NCI-H1048 (cell line): ENCODE data around the gene HOXB8.

Experiments used
- DNase-seq: peaks from one replicate; lab custom pipeline; 2025; lab: John Stamatoyannopoulos, UW

HOXB8 gene

GRCh38 chr17:48610282-48611211, 4.5 kb downstream of the HOXB8 start, which contains the start of gene HOXB7:
TSS of gene HOXB7 (minus strand) at chr17:48611017. CDS start at chr17:48610918, 99 bp downstream.
- DNase-seq: no peak

GRCh38 chr17:48609759-48610281, 5.3 kb downstream of the HOXB8 start:
- no peak for DNase-seq

GRCh38 chr17:48609033-48609432, 6.1 kb downstream of the HOXB8 start:
- no peak for DNase-seq

GRCh38 chr17:48608494-48608834, 6.6 kb downstream of the HOXB8 start:
- DNase-seq: no peak

GRCh38 chr17:48606892-48607614, 8.0 kb downstream of the HOXB8 start:
- no peak for DNase-seq

- DNase-seq: no peak
These were observed 8.9 kb downstream of the HOXB8 start for GRCh38 chr17:48605991-48606891.

- no peak for DNase-seq
These were observed 9.6 kb downstream of the HOXB8 start for GRCh38 chr17:48605409-48605919.

- no peak for DNase-seq
These were observed 10.2 kb downstream of the HOXB8 start, which contains the start of gene HOXB6 for GRCh38 chr17:48604770-48605329. TSS of gene HOXB6 (minus strand) at chr17:48604986. CDS start at chr17:48598150, 6,836 bp downstream.

- DNase-seq: no peak
These were observed 10.9 kb downstream of the HOXB8 start for GRCh38 chr17:48603959-48604769.

GRCh38 chr17:48601539-48602425, 13.3 kb downstream of the HOXB8 start:
- DNase-seq: no peak

- no peak for DNase-seq
These were observed 13.9 kb downstream of the HOXB8 start for GRCh38 chr17:48601207-48601538.

- no peak for DNase-seq
These were observed 14.6 kb downstream of the HOXB8 start for GRCh38 chr17:48600244-48601098.

GRCh38 chr17:48599354-48599753, 15.7 kb downstream of the HOXB8 start:
- no peak for DNase-seq

GRCh38 chr17:48598736-48599135, 16.4 kb downstream of the HOXB8 start:
- DNase-seq: no peak

- no peak for DNase-seq
These were observed 17.1 kb downstream of the HOXB8 start for GRCh38 chr17:48597778-48598631.

- DNase-seq: no peak
These were observed 17.6 kb downstream of the HOXB8 start for GRCh38 chr17:48597528-48597777.

- no peak for DNase-seq
These were observed 18.2 kb downstream of the HOXB8 start for GRCh38 chr17:48596735-48597527.
